ENCODE measurements around the gene SULT4A1. TPM values are rescaled to one million over a fixed set of nuclear protein-coding genes. Genes with fewer than 3 reads are reported as not detected.

Gene SULT4A1
- total RNA-seq, 1 donor from 2014 or later: 0.14 TPM

- ATAC-seq: peak; percentile 96
- no peak for DNase-seq (ENCODE audit: missing footprints)
These were observed 72.9 kb downstream of the SULT4A1 start for GRCh38 chr22:43789452-43789851.

GRCh38 chr22:43783777-43784176 is 78.5 kb downstream of the SULT4A1 start:
- intact Hi-C loops (cut with DNase I): no loop called here
- ATAC-seq: no peak
- no peak for DNase-seq (ENCODE audit: missing footprints)

More at GRCh38 chr22:43789452-43789851, 72.9 kb downstream of the SULT4A1 start:
- intact Hi-C loops (cut with DNase I): no loop called here

DNA sequence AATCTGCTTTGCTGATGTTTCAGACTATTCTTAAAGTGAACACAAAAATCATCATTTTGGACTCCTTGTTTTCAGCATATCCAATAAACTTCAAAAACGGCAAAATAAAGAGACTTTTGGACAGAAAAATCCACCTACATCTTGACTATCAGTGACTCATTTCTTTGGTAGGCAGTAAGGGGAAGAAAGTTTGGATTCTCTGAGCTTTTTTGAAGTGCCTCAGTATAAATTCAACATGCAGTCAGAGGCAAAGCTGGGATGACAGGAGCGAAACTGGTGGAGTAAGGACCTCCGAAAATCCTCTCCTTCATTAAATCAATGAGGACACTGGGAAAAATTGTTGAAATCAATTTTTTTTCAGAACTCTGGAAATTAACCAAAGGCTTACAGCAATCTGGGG is 79.9 kb downstream of the SULT4A1 start:
- ATAC-seq (no peak), DNase-seq (ENCODE audit: missing footprints) (no peak)
- intact Hi-C loops (cut with DNase I): no loop called here

DNA sequence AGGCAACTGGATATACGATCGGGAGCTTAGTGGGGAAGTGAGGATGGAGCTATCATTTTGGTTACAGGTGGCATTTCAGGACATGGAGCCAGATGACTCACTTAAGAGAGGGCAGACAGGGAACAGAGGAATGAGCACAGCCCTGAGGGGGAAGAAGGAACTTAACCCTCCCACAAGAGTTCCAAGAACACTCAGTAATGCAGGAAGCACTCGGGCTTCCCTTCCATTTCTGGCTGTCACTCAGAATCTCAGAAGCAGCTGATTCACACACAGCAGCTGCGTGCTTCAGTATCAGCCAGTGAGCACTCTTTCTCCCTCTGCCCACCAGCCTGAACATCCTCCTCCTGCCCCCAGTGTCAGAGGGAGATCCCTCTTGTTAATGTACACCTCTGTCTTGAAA is 85.0 kb downstream of the SULT4A1 start:
- intact Hi-C loops (cut with DNase I): no loop called here
- DNase-seq (ENCODE audit: missing footprints): no peak
- ATAC-seq: peak; percentile 63

DNA sequence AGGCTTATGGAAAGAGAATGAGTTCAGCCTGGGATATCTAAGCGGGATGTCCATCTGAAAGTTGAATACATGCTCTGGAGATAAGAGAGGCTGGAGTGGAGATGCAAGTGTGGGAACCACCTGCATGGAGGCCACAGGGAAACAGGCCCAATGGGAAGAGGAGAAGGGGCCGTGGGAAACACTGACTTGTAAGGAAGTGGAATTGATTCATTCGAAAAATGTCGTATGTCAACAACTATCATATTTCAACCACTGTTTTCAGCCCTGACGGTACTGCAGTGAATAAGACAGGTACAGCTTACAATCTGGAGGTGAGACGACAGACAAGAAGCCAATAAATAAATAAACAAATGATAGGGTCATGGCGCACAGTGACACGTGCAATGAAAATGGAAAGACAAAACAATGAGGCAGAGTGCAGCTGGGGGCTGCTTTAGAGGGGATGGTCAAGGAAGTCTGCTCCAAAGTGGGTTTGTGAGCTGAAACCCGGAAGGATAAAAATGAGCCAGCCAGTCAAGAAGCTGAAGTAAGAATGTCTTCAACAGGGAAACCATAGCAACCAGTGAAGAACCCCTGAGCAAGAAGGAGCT is 86.1 kb downstream of the SULT4A1 start:
- no peak for ATAC-seq
- intact Hi-C loops (cut with DNase I): no loop called here
- no peak for DNase-seq (ENCODE audit: missing footprints)

Other genes with a start within 250 kb of the SULT4A1 start
- gene EFCAB6, start 50.2 kb downstream of the SULT4A1 start, total RNA-seq: 1.2 TPM
- not detected for gene PNPLA5, start 29.5 kb upstream of the SULT4A1 start, total RNA-seq
- 0.46 TPM for gene PNPLA3, start 61.3 kb upstream of the SULT4A1 start, total RNA-seq
- 73.1 TPM for gene SAMM50, start 92.9 kb upstream of the SULT4A1 start, total RNA-seq
- gene PARVB, start 161.8 kb upstream of the SULT4A1 start, total RNA-seq: 197 TPM

Data from Right ventricle myocardium inferior (tissue), 1 donor.